NCI-H748 (cell line): ENCODE results near the gene SLC24A1.

Experiments used
- DNase-seq: peaks from one replicate; lab custom pipeline; 2025; ENCODE audit not compliant: unreplicated experiment; lab: John Stamatoyannopoulos, UW

Gene SLC24A1

GRCh38 chr15:65651831-65652749 is 30.4 kb downstream of the SLC24A1 start:
- no peak for DNase-seq

GRCh38 chr15:65653341-65653740 is 31.6 kb downstream of the SLC24A1 start:
- no peak for DNase-seq

- DNase-seq = no peak
These were observed 32.2 kb downstream of the SLC24A1 start for GRCh38 chr15:65653801-65654521.

GRCh38 chr15:65655026-65655425 is 33.3 kb downstream of the SLC24A1 start:
- no peak for DNase-seq

GRCh38 chr15:65655457-65655856 is 33.7 kb downstream of the SLC24A1 start:
- DNase-seq = no peak

- DNase-seq = no peak
These were observed 37.8 kb downstream of the SLC24A1 start for GRCh38 chr15:65659502-65660052.

- DNase-seq = no peak
These were observed 39.2 kb downstream of the SLC24A1 start for GRCh38 chr15:65660927-65661326.

GRCh38 chr15:65663521-65663920 is 41.8 kb downstream of the SLC24A1 start:
- no peak for DNase-seq

GRCh38 chr15:65666257-65666656 is 44.5 kb downstream of the SLC24A1 start:
- no peak for DNase-seq

GRCh38 chr15:65675551-65675950 is 53.8 kb downstream of the SLC24A1 start:
- no peak for DNase-seq

- no peak for DNase-seq
These were observed 54.4 kb downstream of the SLC24A1 start for GRCh38 chr15:65676123-65676522.

GRCh38 chr15:65680544-65680943 is 58.8 kb downstream of the SLC24A1 start:
- no peak for DNase-seq

- no peak for DNase-seq
These were observed 60.7 kb downstream of the SLC24A1 start for GRCh38 chr15:65682404-65682911.

- DNase-seq = no peak
These were observed 66.7 kb downstream of the SLC24A1 start for GRCh38 chr15:65688462-65688861.

- no peak for DNase-seq
These were observed 68.4 kb downstream of the SLC24A1 start for GRCh38 chr15:65690173-65690572.

- DNase-seq = no peak
These were observed 69.0 kb downstream of the SLC24A1 start for GRCh38 chr15:65690778-65691177.

- DNase-seq = no peak
These were observed 73.3 kb downstream of the SLC24A1 start for GRCh38 chr15:65695081-65695480.
